RWPE1 (cell line): ENCODE measurements around the gene ADCK1.

Source experiments
- CTCF ChIA-PET: fragments of 350-600 bp; sonication (Branson Sonifier 250); formaldehyde crosslinking; extraction: SDS; loops from one replicate; lab custom pipeline; 2021; lab: Yijun Ruan, JAX
- POLR2A ChIA-PET: fragments of 400-600 bp; formaldehyde crosslinking; extraction: SDS; loops from one replicate; lab custom pipeline; 2020; ENCODE audit warnings: antibody characterized with exemption; ENCODE audit not compliant: low non-redundant PET; lab: Yijun Ruan, JAX
- DNase-seq: peaks from one replicate; pipeline ENCODE4 v3.0.0; 2012; ENCODE audit warnings: low spot score
- H3K27ac ChIP-seq: fragments of 450-650 bp; 2 replicates; pipeline ENCODE4 v1.5.1; 2017
- TF ChIP-seq, protein P1 (sequence below): fragments of 450-650 bp; conservative IDR thresholded peaks from 2 replicates; pipeline ENCODE4 v1.5.1; 2017; ENCODE audit warnings: low read depth, mild to moderate bottlenecking

Gene ADCK1, protein sequence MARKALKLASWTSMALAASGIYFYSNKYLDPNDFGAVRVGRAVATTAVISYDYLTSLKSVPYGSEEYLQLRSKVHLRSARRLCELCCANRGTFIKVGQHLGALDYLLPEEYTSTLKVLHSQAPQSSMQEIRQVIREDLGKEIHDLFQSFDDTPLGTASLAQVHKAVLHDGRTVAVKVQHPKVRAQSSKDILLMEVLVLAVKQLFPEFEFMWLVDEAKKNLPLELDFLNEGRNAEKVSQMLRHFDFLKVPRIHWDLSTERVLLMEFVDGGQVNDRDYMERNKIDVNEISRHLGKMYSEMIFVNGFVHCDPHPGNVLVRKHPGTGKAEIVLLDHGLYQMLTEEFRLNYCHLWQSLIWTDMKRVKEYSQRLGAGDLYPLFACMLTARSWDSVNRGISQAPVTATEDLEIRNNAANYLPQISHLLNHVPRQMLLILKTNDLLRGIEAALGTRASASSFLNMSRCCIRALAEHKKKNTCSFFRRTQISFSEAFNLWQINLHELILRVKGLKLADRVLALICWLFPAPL

DNA sequence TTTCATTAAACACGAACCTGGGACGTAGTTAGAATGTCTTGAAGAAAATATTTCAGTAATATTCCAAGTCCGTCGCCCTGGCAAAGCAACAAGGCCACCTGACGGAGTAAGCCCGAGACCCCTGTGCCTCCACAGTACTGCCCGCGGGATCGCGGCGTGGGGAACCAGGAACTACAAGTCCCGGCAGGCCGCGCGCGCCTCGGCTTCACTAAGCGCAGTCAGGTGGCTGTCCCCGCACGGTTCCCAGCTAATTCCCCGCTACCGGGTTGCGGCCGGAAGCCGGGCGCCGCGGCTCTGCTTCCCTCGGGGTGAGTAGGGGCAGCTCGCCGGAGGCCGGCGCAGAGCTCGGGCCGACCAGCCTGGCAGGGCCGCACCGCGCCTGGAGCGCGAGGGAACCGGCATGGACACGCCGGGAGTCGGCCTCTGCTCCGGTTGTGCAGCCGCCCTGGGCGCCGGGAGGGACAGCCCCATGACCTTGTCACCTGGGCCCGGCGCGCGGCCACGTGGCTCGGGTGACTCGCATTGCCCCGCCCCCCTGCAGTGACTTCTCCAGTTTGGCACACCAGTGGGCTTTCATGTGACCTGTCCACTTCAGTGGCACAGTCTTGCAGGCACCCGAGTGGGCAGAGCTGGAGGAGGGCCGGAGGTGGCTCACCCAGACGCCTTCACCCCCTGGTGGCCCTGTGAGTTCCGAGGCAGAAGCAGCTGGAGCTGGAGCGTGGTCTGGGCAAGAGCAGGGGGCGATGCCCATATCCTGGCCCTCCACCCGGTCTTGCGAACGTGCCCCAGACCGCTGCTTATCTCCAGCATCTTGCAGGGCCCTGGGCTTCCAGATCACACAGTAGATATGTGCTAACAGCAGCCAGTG is at the start of gene ADCK1:
Gene ADCK1 (plus strand): TSS at position 247 of the 868 bp plus-strand sequence. CDS start 18,870 bp downstream, outside the sequence.
- peak within 1 kb of the TSS; percentile 68 for H3K27ac ChIP-seq
- CTCF ChIA-PET, result interaction anchor here (0.5 kb wide), 1 partner anchor 222 kb away, joined by 4 read pairs; no protein-coding TSS in a partner anchor
- peak; percentile 66 for DNase-seq
- POLR2A ChIA-PET, result interaction anchor here (0.6 kb wide), 1 partner anchor 22 kb away, joined by 3 read pairs; no protein-coding TSS in a partner anchor
- TF ChIP-seq, protein P1, sequence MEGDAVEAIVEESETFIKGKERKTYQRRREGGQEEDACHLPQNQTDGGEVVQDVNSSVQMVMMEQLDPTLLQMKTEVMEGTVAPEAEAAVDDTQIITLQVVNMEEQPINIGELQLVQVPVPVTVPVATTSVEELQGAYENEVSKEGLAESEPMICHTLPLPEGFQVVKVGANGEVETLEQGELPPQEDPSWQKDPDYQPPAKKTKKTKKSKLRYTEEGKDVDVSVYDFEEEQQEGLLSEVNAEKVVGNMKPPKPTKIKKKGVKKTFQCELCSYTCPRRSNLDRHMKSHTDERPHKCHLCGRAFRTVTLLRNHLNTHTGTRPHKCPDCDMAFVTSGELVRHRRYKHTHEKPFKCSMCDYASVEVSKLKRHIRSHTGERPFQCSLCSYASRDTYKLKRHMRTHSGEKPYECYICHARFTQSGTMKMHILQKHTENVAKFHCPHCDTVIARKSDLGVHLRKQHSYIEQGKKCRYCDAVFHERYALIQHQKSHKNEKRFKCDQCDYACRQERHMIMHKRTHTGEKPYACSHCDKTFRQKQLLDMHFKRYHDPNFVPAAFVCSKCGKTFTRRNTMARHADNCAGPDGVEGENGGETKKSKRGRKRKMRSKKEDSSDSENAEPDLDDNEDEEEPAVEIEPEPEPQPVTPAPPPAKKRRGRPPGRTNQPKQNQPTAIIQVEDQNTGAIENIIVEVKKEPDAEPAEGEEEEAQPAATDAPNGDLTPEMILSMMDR, result no peak

DNA sequence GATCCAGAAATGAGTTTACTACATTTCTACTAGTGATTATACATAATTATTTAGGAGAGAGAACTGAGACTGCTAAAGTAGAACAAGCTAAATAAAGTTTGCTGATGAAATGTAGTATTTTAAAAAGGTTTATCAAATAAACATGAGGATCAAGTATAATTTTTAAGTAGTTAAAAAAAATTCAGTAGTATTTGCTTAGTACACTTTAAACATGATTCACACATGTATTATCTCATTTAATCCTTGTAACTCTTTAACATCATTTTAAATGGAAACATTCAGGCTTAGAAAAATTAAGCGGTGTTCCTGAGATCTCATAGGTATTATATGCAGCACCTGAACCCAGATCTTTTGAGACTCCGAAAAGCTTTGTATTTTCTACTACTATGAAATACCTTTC is 47.6 kb upstream of the ADCK1 start:
- CTCF ChIA-PET, result interaction anchor here (0.5 kb wide), 1 partner anchor 43 kb away, joined by 5 read pairs; no protein-coding TSS in a partner anchor
- DNase-seq, result no peak
- H3K27ac ChIP-seq, result no peak overlapping the region
- POLR2A ChIA-PET, result no interaction called here
- TF ChIP-seq, protein P1, result no peak

DNA sequence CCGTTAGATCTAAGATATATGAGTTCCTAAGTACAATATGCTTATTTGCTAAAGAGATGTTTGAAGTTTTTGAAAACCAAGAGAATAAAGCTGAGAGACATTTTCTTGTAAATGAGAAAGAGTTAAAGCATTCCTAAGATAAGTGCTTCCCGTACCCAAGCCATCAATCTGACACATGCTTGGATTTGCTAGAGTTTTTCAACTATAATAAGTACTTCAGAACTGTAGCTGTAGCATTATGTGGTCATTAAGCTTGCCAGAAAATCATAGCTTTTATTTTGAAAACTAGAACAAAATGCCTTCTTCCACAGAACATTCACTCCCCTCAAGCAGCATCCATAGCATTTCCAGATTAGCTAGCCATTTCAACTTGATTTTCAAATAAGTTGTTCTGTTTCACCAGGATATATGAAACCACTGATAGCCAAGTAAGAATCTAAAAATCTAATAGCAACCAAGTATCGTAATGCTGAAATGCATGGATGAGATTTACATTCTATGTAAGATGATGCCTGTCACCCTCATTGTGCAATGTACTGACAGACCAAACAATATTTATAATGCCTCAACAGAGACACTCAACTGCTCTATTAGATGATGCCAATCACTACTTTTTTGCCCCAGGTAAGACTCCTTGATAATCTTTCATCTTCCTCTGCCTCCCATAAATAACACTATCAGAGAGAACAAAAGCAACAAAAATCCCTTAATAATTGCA is 47.0 kb upstream of the ADCK1 start:
- no peak for DNase-seq
- ChIA-PET CTCF (interaction anchor here (0.6 kb wide), 1 partner anchor 78 kb away, joined by 3 read pairs; no protein-coding TSS in a partner anchor), POLR2A (no interaction called here)
- H3K27ac ChIP-seq, result no peak overlapping the region
- TF ChIP-seq, protein P1, result no peak

DNA sequence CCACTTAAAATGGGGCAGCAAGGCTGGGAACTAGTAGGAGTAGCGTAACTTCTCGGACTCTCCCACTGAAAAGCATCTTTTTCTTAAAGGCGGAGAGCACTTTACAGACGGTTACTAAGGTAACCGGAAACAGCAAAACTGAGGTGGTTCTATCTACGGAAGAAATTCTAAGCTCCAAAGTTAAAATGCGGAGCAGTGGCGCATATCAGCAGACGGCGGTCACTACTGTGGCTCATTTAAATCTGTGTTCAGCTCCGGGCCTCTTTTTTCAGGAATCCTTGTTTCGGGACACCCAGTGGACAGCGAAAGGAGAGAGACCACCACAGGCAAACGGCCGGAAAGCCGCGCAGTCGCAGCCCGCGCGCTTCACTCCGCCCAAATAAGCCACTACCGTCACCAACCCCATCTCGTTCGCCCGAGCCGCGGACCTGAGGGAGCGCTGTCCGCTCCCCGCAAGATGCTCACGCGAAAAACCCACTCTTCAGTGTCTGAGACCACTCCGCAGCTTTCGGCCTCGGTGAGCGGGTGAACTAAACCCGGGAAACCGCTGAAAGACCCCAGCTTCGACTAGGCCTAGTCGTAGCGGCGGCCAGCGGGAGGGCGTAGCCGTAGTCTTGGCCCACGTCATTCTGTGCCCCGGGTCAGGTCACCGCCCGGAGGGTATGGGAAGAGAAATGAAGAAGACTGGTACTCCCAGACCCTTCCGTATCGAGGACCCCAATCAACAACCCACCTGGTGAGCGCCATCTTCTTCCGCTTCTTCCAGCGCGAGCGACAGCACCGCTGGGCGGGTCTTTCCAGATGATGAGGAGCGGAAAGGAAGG is 39.3 kb upstream of the ADCK1 start, which contains the start of gene SNW1:
Gene SNW1 (minus strand): TSS at position 776 of the 824 bp plus-strand sequence. CDS start 29 bp downstream, at position 747.
- DNase-seq, result peak; percentile 92
- H3K27ac ChIP-seq, result peak within 1 kb of the TSS; percentile 78
- POLR2A ChIA-PET, result no interaction called here

More for the DNA sequence above, 39.3 kb upstream of the ADCK1 start, which contains the start of gene SNW1:
- CTCF ChIA-PET, result no interaction called here
- TF ChIP-seq, protein P1, result no peak
